ENCODE results near the gene PLCL1. TPM values are rescaled to one million over a fixed set of nuclear protein-coding genes. Genes with fewer than 3 reads are reported as not detected.

The PLCL1 gene
- total RNA-seq, 1 donor from 2014 or later: 2.0 TPM

- Mint-ChIP-seq H3K36me3 (no peaks in the 10 kb centered on the region), H3K27me3 (ENCODE audit: low read depth) (peaks cover 21% of the 10 kb centered on the region), H3K4me3 (no peak overlapping the region), H3K4me1 (no peaks in the 10 kb centered on the region), H3K9me3 (peaks cover 7% of the 10 kb centered on the region), H3K27ac (no peak overlapping the region)
- TF ChIP-seq CTCF (IDR thresholded peaks at IDR 0.05; ENCODE audit: unreplicated experiment): no peak
- DNase-seq (ENCODE audit: low spot score in 2 of 2, unreplicated experiment in 2 of 2): no peak
Measured at GRCh38 chr2:197839856-197840255, 35.5 kb downstream of the PLCL1 start.

GRCh38 chr2:197846128-197846527 lies 41.7 kb downstream of the PLCL1 start:
- no peak for DNase-seq (ENCODE audit: low spot score in 2 of 2, unreplicated experiment in 2 of 2)
- Mint-ChIP-seq H3K27ac (no peak overlapping the region), H3K9me3 (peaks cover 5% of the 10 kb centered on the region), H3K36me3 (no peaks in the 10 kb centered on the region), H3K4me1 (no peaks in the 10 kb centered on the region), H3K4me3 (no peak overlapping the region), H3K27me3 (ENCODE audit: low read depth) (peaks cover 46% of the 10 kb centered on the region)
- no peak for TF ChIP-seq CTCF (IDR thresholded peaks at IDR 0.05; ENCODE audit: unreplicated experiment)

- peaks cover 46% of the 10 kb centered on the region for H3K27me3 Mint-ChIP-seq (ENCODE audit: low read depth)
- H3K4me3 Mint-ChIP-seq: no peak overlapping the region
- DNase-seq (ENCODE audit: low spot score in 2 of 2, unreplicated experiment in 2 of 2): no peak
- H3K36me3 Mint-ChIP-seq: no peaks in the 10 kb centered on the region
- no peak overlapping the region for H3K27ac Mint-ChIP-seq
- no peaks in the 10 kb centered on the region for H3K9me3 Mint-ChIP-seq
- no peak for TF ChIP-seq CTCF (IDR thresholded peaks at IDR 0.05; ENCODE audit: unreplicated experiment)
- H3K4me1 Mint-ChIP-seq: no peaks in the 10 kb centered on the region
Measured at GRCh38 chr2:197846777-197847176, 42.4 kb downstream of the PLCL1 start.

- H3K4me1 Mint-ChIP-seq: no peaks in the 10 kb centered on the region
- no peaks in the 10 kb centered on the region for H3K9me3 Mint-ChIP-seq
- peaks cover 37% of the 10 kb centered on the region for H3K27me3 Mint-ChIP-seq (ENCODE audit: low read depth)
- TF ChIP-seq CTCF (IDR thresholded peaks at IDR 0.05; ENCODE audit: unreplicated experiment): no peak
- no peaks in the 10 kb centered on the region for H3K36me3 Mint-ChIP-seq
- H3K4me3 Mint-ChIP-seq: no peak overlapping the region
- no peak for DNase-seq (ENCODE audit: low spot score in 2 of 2, unreplicated experiment in 2 of 2)
- no peak overlapping the region for H3K27ac Mint-ChIP-seq
Measured at GRCh38 chr2:197847651-197848401, 43.4 kb downstream of the PLCL1 start.

- peaks cover 35% of the 10 kb centered on the region for H3K27me3 Mint-ChIP-seq (ENCODE audit: low read depth)
- no peaks in the 10 kb centered on the region for H3K4me1 Mint-ChIP-seq
- no peak for DNase-seq (ENCODE audit: low spot score in 2 of 2, unreplicated experiment in 2 of 2)
- no peak overlapping the region for H3K27ac Mint-ChIP-seq
- no peak overlapping the region for H3K4me3 Mint-ChIP-seq
- no peaks in the 10 kb centered on the region for H3K36me3 Mint-ChIP-seq
- no peaks in the 10 kb centered on the region for H3K9me3 Mint-ChIP-seq
- no peak for TF ChIP-seq CTCF (IDR thresholded peaks at IDR 0.05; ENCODE audit: unreplicated experiment)
Measured at GRCh38 chr2:197848602-197849001, 44.2 kb downstream of the PLCL1 start.
